ENCODE data around the gene PLPP7.

- TF ChIP-seq, protein P1, sequence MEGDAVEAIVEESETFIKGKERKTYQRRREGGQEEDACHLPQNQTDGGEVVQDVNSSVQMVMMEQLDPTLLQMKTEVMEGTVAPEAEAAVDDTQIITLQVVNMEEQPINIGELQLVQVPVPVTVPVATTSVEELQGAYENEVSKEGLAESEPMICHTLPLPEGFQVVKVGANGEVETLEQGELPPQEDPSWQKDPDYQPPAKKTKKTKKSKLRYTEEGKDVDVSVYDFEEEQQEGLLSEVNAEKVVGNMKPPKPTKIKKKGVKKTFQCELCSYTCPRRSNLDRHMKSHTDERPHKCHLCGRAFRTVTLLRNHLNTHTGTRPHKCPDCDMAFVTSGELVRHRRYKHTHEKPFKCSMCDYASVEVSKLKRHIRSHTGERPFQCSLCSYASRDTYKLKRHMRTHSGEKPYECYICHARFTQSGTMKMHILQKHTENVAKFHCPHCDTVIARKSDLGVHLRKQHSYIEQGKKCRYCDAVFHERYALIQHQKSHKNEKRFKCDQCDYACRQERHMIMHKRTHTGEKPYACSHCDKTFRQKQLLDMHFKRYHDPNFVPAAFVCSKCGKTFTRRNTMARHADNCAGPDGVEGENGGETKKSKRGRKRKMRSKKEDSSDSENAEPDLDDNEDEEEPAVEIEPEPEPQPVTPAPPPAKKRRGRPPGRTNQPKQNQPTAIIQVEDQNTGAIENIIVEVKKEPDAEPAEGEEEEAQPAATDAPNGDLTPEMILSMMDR (IDR thresholded peaks at IDR 0.05), result no peak
- TF ChIP-seq POLR2A (IDR thresholded peaks at IDR 0.05), result no peak
Measured at GRCh38 chr9:131276891-131277286, 12.6 kb upstream of the PLPP7 start.
